ENCODE results near the gene IL36RN.

DNA sequence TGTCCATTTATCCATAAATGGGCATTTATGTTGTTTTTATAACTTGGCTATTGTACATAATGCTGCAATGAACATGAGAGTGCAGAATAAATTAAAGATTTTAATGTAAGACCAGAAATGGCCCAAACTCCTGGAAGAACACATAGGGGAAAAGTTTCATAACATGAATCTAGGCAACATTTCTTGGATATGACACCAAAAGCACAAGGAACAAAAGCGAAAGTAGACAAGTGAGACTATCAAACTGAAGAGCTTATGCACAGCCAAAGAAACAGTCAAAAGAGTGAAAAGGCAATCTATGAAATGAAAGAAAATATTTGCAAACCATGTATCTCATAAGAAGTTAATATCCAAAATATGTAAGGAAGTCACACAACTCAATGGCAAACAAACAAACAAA lies 47.9 kb upstream of the IL36RN start:
- TF ChIP-seq KDM1A (IDR thresholded peaks at IDR 0.05; ENCODE audit: low read depth) (no peak), SREBF2 (IDR thresholded peaks at IDR 0.05) (no peak), POLR2A (IDR thresholded peaks at IDR 0.05; ENCODE audit: low read length) (no peak)
- TF ChIP-seq, protein P1, sequence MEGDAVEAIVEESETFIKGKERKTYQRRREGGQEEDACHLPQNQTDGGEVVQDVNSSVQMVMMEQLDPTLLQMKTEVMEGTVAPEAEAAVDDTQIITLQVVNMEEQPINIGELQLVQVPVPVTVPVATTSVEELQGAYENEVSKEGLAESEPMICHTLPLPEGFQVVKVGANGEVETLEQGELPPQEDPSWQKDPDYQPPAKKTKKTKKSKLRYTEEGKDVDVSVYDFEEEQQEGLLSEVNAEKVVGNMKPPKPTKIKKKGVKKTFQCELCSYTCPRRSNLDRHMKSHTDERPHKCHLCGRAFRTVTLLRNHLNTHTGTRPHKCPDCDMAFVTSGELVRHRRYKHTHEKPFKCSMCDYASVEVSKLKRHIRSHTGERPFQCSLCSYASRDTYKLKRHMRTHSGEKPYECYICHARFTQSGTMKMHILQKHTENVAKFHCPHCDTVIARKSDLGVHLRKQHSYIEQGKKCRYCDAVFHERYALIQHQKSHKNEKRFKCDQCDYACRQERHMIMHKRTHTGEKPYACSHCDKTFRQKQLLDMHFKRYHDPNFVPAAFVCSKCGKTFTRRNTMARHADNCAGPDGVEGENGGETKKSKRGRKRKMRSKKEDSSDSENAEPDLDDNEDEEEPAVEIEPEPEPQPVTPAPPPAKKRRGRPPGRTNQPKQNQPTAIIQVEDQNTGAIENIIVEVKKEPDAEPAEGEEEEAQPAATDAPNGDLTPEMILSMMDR (IDR thresholded peaks at IDR 0.05), result no peak

Measured in A549 (cell line).